ENCODE measurements around the gene PWWP2A.
"Not testable (repeated sequence)": the region's sequence is repeated elsewhere in the genome, so short reads cannot be mapped to it uniquely, and the experiment has no call there.

The PWWP2A gene

DNA sequence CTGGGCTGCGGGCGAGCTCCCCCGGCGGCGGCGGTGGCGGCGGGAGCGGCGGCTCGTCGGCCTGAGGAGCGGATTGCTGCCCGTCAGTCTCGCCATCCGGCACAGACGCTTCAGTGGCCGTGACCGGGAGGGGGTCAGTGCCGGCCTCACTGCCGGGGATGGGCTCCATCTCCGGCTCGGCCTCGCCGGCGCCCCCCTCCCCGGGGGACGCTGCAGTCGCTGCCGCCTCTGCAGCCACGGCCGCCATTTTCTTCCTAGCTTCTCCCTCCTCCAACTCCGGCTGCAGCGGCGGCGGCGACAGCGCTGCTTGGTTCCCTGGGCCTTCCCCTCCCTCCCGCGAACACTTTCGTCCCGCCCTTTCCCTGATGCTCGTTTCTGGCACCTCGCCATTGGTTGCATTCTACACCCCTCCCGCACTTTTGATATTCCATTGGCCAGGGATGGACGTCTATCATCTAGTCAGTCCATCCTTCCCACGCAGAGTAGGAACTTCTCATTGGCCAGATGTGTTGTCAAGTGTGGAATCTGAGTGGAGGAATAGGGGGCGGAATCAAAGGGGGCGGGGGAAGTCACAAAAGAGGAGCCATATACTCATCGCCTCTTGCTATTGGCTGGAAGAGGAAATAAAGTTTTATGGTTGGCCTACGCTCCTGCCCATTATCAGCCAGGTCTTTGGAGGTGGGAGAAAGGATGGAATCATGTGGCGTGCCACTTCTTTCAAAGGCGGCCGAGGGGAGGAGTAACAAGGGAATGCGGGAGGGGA lies at the start of gene PWWP2A:
TSS of gene PWWP2A (minus strand) at position 309 of the 763 bp plus-strand sequence. CDS start at position 247, 62 bp downstream.
- Mint-ChIP-seq H3K27ac (peak within 1 kb of the TSS; percentile 97), H3K9me3 (no peaks in the 10 kb centered on the region), H3K4me1 (ENCODE audit: low read depth) (peaks cover 15% of the 10 kb centered on the region)

GRCh38 chr5:160167624-160168165 lies 48.4 kb upstream of the PWWP2A start:
- H3K27me3 Mint-ChIP-seq (ENCODE audit: low read depth), result peaks cover 24% of the 10 kb centered on the region
- no peaks in the 10 kb centered on the region for H3K36me3 Mint-ChIP-seq (ENCODE audit: low read depth)
- no peak overlapping the region for H3K4me3 Mint-ChIP-seq
- peaks cover 2% of the 10 kb centered on the region for H3K4me1 Mint-ChIP-seq (ENCODE audit: low read depth)
- H3K9me3 Mint-ChIP-seq, result no peaks in the 10 kb centered on the region
- H3K27ac Mint-ChIP-seq, result no peak overlapping the region

More for the DNA sequence above, at the start of gene PWWP2A:
- Mint-ChIP-seq H3K27me3 (ENCODE audit: low read depth) (peaks cover 11% of the 10 kb centered on the region), H3K36me3 (ENCODE audit: low read depth) (peaks cover 12% of the 10 kb centered on the region), H3K4me3 (peak within 1 kb of the TSS; percentile 98)

GRCh38 chr5:160166973-160167623 lies 47.8 kb upstream of the PWWP2A start:
- H3K4me1 Mint-ChIP-seq (ENCODE audit: low read depth), result peaks cover 2% of the 10 kb centered on the region
- peaks cover 24% of the 10 kb centered on the region for H3K27me3 Mint-ChIP-seq (ENCODE audit: low read depth)
- H3K4me3 Mint-ChIP-seq, result no peak overlapping the region
- H3K36me3 Mint-ChIP-seq (ENCODE audit: low read depth), result no peaks in the 10 kb centered on the region
- H3K9me3 Mint-ChIP-seq, result no peaks in the 10 kb centered on the region
- no peak overlapping the region for H3K27ac Mint-ChIP-seq

DNA sequence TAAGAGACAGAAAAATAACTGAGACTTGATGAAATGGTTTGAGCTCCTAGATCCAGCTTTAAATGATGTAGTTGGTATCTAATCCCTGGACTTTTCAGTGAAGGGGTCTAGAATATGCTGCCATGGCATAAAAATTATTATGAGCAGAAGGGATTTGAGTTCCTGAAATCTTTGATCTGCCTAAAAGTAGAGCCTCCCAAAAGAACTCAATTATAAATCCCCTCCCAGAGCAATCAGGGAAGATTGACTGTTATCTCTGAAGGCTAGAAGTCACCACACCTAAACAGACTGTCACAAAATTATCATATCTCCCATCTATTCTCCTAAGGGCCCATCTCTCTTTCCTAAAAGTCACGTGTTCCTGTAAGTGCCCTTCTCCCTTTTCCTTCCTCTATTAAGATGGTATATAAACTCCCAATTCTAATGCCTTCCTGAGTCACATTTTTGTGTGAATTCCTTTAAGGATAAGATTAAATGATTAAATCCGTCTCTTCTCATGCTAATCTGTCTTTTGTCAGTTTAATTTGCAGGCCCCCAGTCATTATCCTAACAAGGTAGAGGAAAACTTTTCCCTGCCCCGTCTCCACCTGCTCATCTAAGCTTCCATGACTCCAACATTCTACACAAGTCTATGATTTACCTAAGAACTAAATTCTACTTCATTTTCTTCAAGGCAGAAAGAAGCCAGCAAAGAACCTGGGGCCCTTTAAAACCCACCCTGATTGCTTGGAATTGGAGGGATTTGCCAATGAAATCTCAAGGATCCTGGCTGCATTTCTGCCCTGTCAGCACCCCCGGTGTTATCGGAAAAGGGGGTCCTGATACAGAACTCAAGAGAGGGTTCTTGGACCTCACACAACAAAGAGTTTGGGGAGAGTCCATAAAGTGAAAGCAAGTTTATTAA lies 47.1 kb upstream of the PWWP2A start:
- peaks cover 2% of the 10 kb centered on the region for H3K4me1 Mint-ChIP-seq (ENCODE audit: low read depth)

DNA sequence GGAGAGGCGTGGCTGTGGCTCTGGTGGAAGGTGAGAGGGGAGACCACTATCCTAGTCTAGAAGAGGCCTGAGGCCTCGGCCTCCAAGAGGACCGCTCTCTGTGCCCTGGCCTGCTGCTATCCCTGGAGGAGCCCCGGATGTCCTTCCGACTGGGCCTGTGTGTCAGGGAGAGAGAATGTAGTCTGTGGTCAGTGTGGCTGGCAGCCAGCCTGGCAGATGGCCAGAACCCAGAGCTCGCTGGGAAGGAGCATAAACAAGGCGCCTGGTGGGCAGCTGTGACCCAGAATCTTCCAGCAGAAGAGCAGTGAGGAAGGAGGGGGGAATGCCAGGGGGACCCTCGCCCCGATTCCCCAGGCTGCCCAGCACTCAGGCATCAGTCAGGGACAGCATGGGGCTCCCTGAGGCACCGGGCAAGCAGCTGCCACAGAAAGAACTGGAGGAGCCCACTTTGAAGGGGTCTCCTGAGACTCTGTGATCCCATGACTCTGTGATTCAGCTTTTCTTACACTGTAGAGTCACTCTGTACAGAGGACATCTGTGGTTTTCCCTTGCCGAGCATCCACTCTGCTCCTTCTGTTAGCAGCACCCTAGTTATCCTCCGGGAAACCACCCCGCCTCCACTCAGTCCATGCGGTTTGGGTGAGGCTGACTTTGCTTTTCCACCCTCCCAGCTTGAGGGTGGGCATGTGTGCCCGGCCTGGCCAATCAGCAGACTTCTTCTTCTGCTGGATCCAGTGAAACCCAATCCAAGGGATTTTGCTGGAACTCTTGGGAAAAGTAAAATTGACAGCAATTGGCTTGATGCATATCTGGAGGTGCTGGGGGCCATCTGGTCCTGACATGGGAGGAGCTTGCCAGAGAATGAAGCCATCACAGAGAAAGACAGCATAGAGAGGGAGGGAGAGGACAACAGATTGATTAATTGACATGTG lies 46.2 kb upstream of the PWWP2A start:
- Mint-ChIP-seq H3K4me1 (ENCODE audit: low read depth) (peaks cover 2% of the 10 kb centered on the region), H3K9me3 (no peaks in the 10 kb centered on the region), H3K27me3 (ENCODE audit: low read depth) (peaks cover 24% of the 10 kb centered on the region), H3K4me3 (no peak overlapping the region), H3K36me3 (ENCODE audit: low read depth) (no peaks in the 10 kb centered on the region), H3K27ac (no peak overlapping the region)

More for the DNA sequence above, 47.1 kb upstream of the PWWP2A start:
- Mint-ChIP-seq H3K36me3 (ENCODE audit: low read depth) (no peaks in the 10 kb centered on the region), H3K27ac (no peak overlapping the region), H3K9me3 (no peaks in the 10 kb centered on the region), H3K27me3 (ENCODE audit: low read depth) (peaks cover 24% of the 10 kb centered on the region), H3K4me3 (no peak overlapping the region)

- Mint-ChIP-seq H3K9me3 (no peaks in the 10 kb centered on the region), H3K36me3 (ENCODE audit: low read depth) (no peaks in the 10 kb centered on the region), H3K27ac (no peak overlapping the region), H3K4me1 (ENCODE audit: low read depth) (peaks cover 2% of the 10 kb centered on the region), H3K27me3 (ENCODE audit: low read depth) (peaks cover 19% of the 10 kb centered on the region), H3K4me3 (no peak overlapping the region)
Observed at GRCh38 chr5:160162910-160163309, 43.7 kb upstream of the PWWP2A start.

GRCh38 chr5:160161626-160162025 lies 42.4 kb upstream of the PWWP2A start:
- H3K36me3 Mint-ChIP-seq (ENCODE audit: low read depth), result no peaks in the 10 kb centered on the region
- H3K9me3 Mint-ChIP-seq, result no peaks in the 10 kb centered on the region
- peaks cover 2% of the 10 kb centered on the region for H3K4me1 Mint-ChIP-seq (ENCODE audit: low read depth)
- no peak overlapping the region for H3K27ac Mint-ChIP-seq
- H3K4me3 Mint-ChIP-seq, result no peak overlapping the region
- H3K27me3 Mint-ChIP-seq (ENCODE audit: low read depth), result peaks cover 14% of the 10 kb centered on the region

DNA sequence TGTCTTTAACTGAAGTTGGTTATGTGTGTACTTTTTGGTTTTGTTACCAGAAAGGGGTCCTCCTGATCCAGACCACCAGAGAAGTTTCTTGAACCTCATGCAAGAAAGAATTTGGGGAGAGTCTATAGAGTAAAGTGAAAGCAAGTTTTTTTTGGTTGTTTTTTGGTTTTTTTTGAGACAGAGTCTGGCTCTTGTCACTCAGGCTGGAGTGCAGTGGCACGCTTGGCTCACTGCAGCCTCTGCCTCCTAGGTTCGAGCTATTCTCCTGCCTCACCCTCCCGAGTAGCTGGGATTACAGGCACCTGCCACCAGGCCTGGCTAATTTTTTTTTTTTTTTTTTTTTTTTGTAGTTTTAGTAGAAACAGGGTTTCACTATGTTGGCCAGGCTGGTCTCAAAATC lies 41.6 kb upstream of the PWWP2A start:
- H3K4me3 Mint-ChIP-seq; H3K27ac Mint-ChIP-seq; H3K9me3 Mint-ChIP-seq; H3K27me3 Mint-ChIP-seq (ENCODE audit: low read depth); H3K36me3 Mint-ChIP-seq (ENCODE audit: low read depth); H3K4me1 Mint-ChIP-seq (ENCODE audit: low read depth): not testable (repeated sequence)

GRCh38 chr5:160159991-160160792 lies 40.9 kb upstream of the PWWP2A start:
- peaks cover 2% of the 10 kb centered on the region for H3K4me1 Mint-ChIP-seq (ENCODE audit: low read depth)
- H3K36me3 Mint-ChIP-seq (ENCODE audit: low read depth), result no peaks in the 10 kb centered on the region
- no peak overlapping the region for H3K27ac Mint-ChIP-seq
- peaks cover 3% of the 10 kb centered on the region for H3K27me3 Mint-ChIP-seq (ENCODE audit: low read depth)
- no peaks in the 10 kb centered on the region for H3K9me3 Mint-ChIP-seq
- H3K4me3 Mint-ChIP-seq, result no peak overlapping the region

GRCh38 chr5:160158087-160158486 lies 38.8 kb upstream of the PWWP2A start:
- Mint-ChIP-seq H3K4me3 (no peak overlapping the region), H3K27me3 (ENCODE audit: low read depth) (no peaks in the 10 kb centered on the region), H3K36me3 (ENCODE audit: low read depth) (no peaks in the 10 kb centered on the region), H3K27ac (no peak overlapping the region), H3K9me3 (no peaks in the 10 kb centered on the region), H3K4me1 (ENCODE audit: low read depth) (no peaks in the 10 kb centered on the region)

- H3K4me1 Mint-ChIP-seq (ENCODE audit: low read depth), result peaks cover 8% of the 10 kb centered on the region
- H3K4me3 Mint-ChIP-seq, result no peak overlapping the region
- H3K36me3 Mint-ChIP-seq (ENCODE audit: low read depth), result no peaks in the 10 kb centered on the region
- H3K9me3 Mint-ChIP-seq, result no peaks in the 10 kb centered on the region
- no peaks in the 10 kb centered on the region for H3K27me3 Mint-ChIP-seq (ENCODE audit: low read depth)
- H3K27ac Mint-ChIP-seq, result no peak overlapping the region
Observed at GRCh38 chr5:160155017-160155750, 35.9 kb upstream of the PWWP2A start.

GRCh38 chr5:160152901-160153300 lies 33.7 kb upstream of the PWWP2A start:
- Mint-ChIP-seq H3K27ac (no peak overlapping the region), H3K27me3 (ENCODE audit: low read depth) (no peaks in the 10 kb centered on the region), H3K9me3 (no peaks in the 10 kb centered on the region), H3K4me3 (no peak overlapping the region), H3K36me3 (ENCODE audit: low read depth) (no peaks in the 10 kb centered on the region), H3K4me1 (ENCODE audit: low read depth) (peaks cover 8% of the 10 kb centered on the region)
